SJCRH30 (cell line): ENCODE data around the gene SLC7A4. TPM values are rescaled to one million over a fixed set of nuclear protein-coding genes. Genes with fewer than 3 reads are reported as not detected.
A peak's percentile ranks its signal among the peaks of the same experiment; 100 is the strongest.

Source experiments
- DNase-seq, 2 experiments: peaks; one replicate each; pipeline ENCODE4 v3.0.0-alpha.2; 2015 to 2020
- H3K27ac ChIP-seq: fragments of 250-450 bp; sonication (Bioruptor Pico); 2 replicates; pipeline ENCODE4 v1.5.1; 2020; ENCODE audit warnings: mild to moderate bottlenecking, moderate library complexity
- H3K27me3 ChIP-seq: fragments of 250-450 bp; sonication (Bioruptor Pico); 2 replicates; pipeline ENCODE4 v1.5.1; 2020; ENCODE audit warnings: mild to moderate bottlenecking, moderate library complexity
- H3K36me3 ChIP-seq: fragments of 250-450 bp; sonication (Bioruptor Pico); 2 replicates; pipeline ENCODE4 v1.5.1; 2020; ENCODE audit warnings: mild to moderate bottlenecking, moderate library complexity
- H3K4me1 ChIP-seq: fragments of 250-450 bp; sonication (Bioruptor Pico); 2 replicates; pipeline ENCODE4 v1.5.1; 2020; ENCODE audit warnings: mild to moderate bottlenecking, moderate library complexity
- H3K4me3 ChIP-seq: fragments of 250-450 bp; sonication (Bioruptor Pico); 2 replicates; pipeline ENCODE4 v1.5.1; 2020; ENCODE audit warnings: mild to moderate bottlenecking, moderate library complexity
- H3K9me3 ChIP-seq: fragments of 250-450 bp; sonication (Bioruptor Pico); replicated peaks from 2 replicates; pipeline ENCODE4 v1.5.1; 2020; ENCODE audit warnings: mild to moderate bottlenecking, moderate library complexity
- total RNA-seq: library from RNA; depleted of rRNA; stranded (reverse); fragments of >200 nt; shearing (Covaris generic); gene quantifications from 2 replicates; pipeline ENCODE4 v1.2.3, GENCODE V29; 2014; rRNA removed

Gene SLC7A4
- total RNA-seq, 1 experiment from 2014 or later = not detected

- no peak for DNase-seq
- 0 out of 2 replicates have a peak, but pooled peaks cover 4% of the 10 kb centered on the region for H3K36me3 ChIP-seq
- H3K4me1 ChIP-seq = peaks cover 3% of the 10 kb centered on the region; the same call in 1 of the 2 replicates
- peak overlapping the region; percentile 79 for H3K4me3 ChIP-seq
- no peaks in the 10 kb centered on the region for H3K27me3 ChIP-seq
- H3K27ac ChIP-seq = no peak overlapping the region
- 0 out of 2 replicates have a peak, but pooled peaks cover 3% of the 10 kb centered on the region for H3K9me3 ChIP-seq
Measured at GRCh38 chr22:20983081-20983771, 49.1 kb downstream of the SLC7A4 start.

- Histone ChIP-seq H3K4me3 (peak overlapping the region; percentile 79), H3K9me3 (0 out of 2 replicates have a peak, but pooled peaks cover 3% of the 10 kb centered on the region), H3K36me3 (0 out of 2 replicates have a peak, but pooled peaks cover 4% of the 10 kb centered on the region), H3K27me3 (no peaks in the 10 kb centered on the region), H3K27ac (peak overlapping the region; percentile 83), H3K4me1 (peaks cover 3% of the 10 kb centered on the region; the same call in 1 of the 2 replicates)
- DNase-seq = no peak
Measured at GRCh38 chr22:20982563-20982882, 49.8 kb downstream of the SLC7A4 start.

- peak; percentile 83 to 85 for DNase-seq
Measured at GRCh38 chr22:20981787-20982562, 50.4 kb downstream of the SLC7A4 start, which contains the start of gene LZTR1. Gene LZTR1, plus strand, starts transcription at chr22:20982297. Its CDS starts 75 bp downstream, at chr22:20982372.

GRCh38 chr22:20980938-20981722 lies 51.2 kb downstream of the SLC7A4 start:
- peak overlapping the region; percentile 79 for H3K4me3 ChIP-seq
- H3K27me3 ChIP-seq = no peaks in the 10 kb centered on the region
- H3K27ac ChIP-seq = peak overlapping the region; percentile 83
- no peaks in the 10 kb centered on the region for H3K36me3 ChIP-seq
- no peak for DNase-seq
- H3K9me3 ChIP-seq = 0 out of 2 replicates have a peak, but pooled peaks cover 3% of the 10 kb centered on the region
- H3K4me1 ChIP-seq = peaks cover 3% of the 10 kb centered on the region; the same call in 1 of the 2 replicates

More at GRCh38 chr22:20981787-20982562, 50.4 kb downstream of the SLC7A4 start, which contains the start of gene LZTR1:
- 0 out of 2 replicates have a peak, but pooled peaks cover 3% of the 10 kb centered on the region for H3K9me3 ChIP-seq
- no peaks in the 10 kb centered on the region for H3K27me3 ChIP-seq
- H3K4me3 ChIP-seq = peak within 1 kb of the TSS; percentile 79
- H3K36me3 ChIP-seq = 0 out of 2 replicates have a peak, but pooled peaks cover 4% of the 10 kb centered on the region
- peak within 1 kb of the TSS; percentile 83 for H3K27ac ChIP-seq
- H3K4me1 ChIP-seq = peaks cover 3% of the 10 kb centered on the region; the same call in 1 of the 2 replicates

- H3K27ac ChIP-seq = no peak overlapping the region
- H3K4me3 ChIP-seq = no peak overlapping the region
- no peak for DNase-seq
- no peaks in the 10 kb centered on the region for H3K36me3 ChIP-seq
- H3K9me3 ChIP-seq = 0 out of 2 replicates have a peak, but pooled peaks cover 3% of the 10 kb centered on the region
- peaks cover 3% of the 10 kb centered on the region; the same call in 1 of the 2 replicates for H3K4me1 ChIP-seq
- H3K27me3 ChIP-seq = no peaks in the 10 kb centered on the region
Measured at GRCh38 chr22:20980523-20980922, 51.8 kb downstream of the SLC7A4 start.

GRCh38 chr22:20979940-20980453 lies 52.4 kb downstream of the SLC7A4 start:
- Histone ChIP-seq H3K27me3 (no peaks in the 10 kb centered on the region), H3K4me3 (no peak overlapping the region), H3K27ac (no peak overlapping the region), H3K36me3 (no peaks in the 10 kb centered on the region), H3K9me3 (0 out of 2 replicates have a peak, but pooled peaks cover 3% of the 10 kb centered on the region), H3K4me1 (peaks cover 3% of the 10 kb centered on the region; the same call in 1 of the 2 replicates)
- DNase-seq = no peak

- Histone ChIP-seq H3K9me3 (0 out of 2 replicates have a peak, but pooled peaks cover 3% of the 10 kb centered on the region), H3K4me3 (no peak overlapping the region), H3K27me3 (no peaks in the 10 kb centered on the region), H3K36me3 (no peaks in the 10 kb centered on the region), H3K4me1 (peaks cover 3% of the 10 kb centered on the region; the same call in 1 of the 2 replicates), H3K27ac (no peak overlapping the region)
- no peak for DNase-seq
Measured at GRCh38 chr22:20979243-20979809, 53.0 kb downstream of the SLC7A4 start.

Other genes starting within 250 kb of the SLC7A4 start
- 39.6 and 40.5 TPM in 2 replicates for gene PI4KA, start 173.8 kb downstream of the SLC7A4 start, total RNA-seq
- gene SNAP29, start 173.6 kb downstream of the SLC7A4 start, total RNA-seq = 15.5 and 17.7 TPM in 2 replicates
- gene CRKL, start 115.2 kb downstream of the SLC7A4 start, total RNA-seq = 81.7 and 85.6 TPM in 2 replicates
- 0.20 TPM in 1 of 2 replicates, not detected in the other for gene AIFM3, start 65.3 kb downstream of the SLC7A4 start, total RNA-seq
- 24.5 and 39.9 TPM in 2 replicates for gene LZTR1, start 50.3 kb downstream of the SLC7A4 start, total RNA-seq
- gene THAP7, start 30.4 kb downstream of the SLC7A4 start, total RNA-seq = 42.1 and 47.8 TPM in 2 replicates
- 10.0 and 11.3 TPM in 2 replicates for gene P2RX6, start 17.4 kb downstream of the SLC7A4 start, total RNA-seq
- gene LRRC74B, start 13.4 kb upstream of the SLC7A4 start, total RNA-seq = not detected in 2 replicates